GM12874 (cell line): ENCODE measurements around the gene ZNF783.

Source experiments
- CTCF ChIP-seq: IDR thresholded peaks from 2 replicates; pipeline ENCODE4 v1.5.1; 2011; ENCODE audit warnings: low read depth, mild to moderate bottlenecking, control low read depth, low read length, moderate library complexity; ENCODE audit not compliant: insufficient read depth

Gene ZNF783

DNA sequence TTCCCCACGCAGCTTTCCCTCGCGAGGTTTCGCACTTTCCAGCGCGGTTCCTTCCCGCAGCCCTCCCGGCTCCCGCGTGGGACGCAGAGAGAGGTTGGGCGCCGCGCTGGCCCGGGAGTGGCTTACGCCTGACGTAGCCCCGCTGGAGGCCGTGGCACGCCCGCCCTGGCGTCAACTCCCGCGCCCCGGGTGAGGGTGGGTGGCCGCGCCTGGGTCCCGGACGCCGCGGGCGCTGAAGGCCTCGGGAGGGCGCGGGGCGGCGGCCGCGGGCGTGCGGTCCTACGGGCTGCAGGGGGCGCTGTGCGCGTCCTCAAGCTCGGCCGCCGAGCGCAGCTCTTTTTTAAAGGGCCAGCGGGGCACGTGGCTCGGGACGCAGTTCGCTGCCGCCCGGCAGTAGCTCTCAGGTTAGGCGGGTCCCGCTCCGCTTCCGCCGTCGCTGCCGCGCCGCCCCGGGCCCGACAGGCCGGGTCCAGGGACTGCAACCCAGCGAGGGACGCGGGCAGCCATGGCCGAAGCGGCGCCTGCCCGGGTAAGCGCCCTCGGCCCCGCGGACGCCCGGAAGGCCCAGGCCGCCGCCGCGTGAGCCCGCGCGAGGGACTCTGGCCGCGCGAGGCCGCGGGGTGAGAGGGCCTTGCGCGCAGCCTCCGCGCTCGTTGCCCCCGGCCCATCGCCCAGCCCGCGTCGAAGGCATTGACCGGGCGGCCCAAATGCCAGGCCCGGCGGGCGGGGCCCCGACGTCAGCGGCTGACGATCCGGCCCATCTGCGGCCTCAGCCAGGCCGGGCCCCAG lies at the start of gene ZNF783:
ZNF783 (plus strand) TSS at position 368 of the 789 bp plus-strand sequence; CDS start at position 506, 138 bp downstream.
- peak; percentile 85 for TF ChIP-seq CTCF

DNA sequence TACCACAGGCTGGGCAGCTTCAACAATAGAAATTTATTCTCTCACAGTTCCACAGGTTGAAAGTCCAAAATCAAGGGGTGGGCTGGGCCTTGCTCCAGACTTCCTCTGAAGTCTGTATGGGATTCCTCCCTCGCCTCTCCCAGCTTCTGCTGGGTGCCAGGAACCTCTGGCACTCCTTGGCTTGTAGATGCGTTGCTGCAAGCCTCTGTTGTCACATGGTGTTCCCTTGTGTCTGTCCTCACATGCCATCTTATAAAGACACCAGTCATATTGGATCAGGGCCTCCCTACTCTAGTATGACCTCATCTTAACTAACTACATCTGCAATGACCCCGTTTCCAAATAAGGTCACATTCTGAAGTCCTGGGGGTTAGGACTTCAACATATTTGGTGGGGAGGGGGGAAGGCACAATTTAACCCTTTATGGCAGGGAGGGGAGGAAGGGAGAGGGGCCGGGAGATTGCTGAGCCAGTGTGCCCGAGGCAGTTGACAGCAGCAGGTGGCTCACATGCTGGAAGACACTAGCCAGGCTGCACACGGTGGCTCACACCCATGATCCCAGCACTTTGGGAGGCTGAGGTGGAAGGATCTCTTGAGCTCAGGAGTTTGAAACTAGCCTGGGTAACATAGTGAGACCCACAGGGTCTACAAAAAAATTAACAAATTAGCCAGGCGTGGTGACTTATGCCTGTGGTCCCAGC lies 47.8 kb upstream of the ZNF783 start:
- no peak for TF ChIP-seq CTCF

- no peak for TF ChIP-seq CTCF
These were observed 45.6 kb upstream of the ZNF783 start for GRCh38 chr7:149216402-149216801.

- TF ChIP-seq CTCF = no peak
These were observed 44.4 kb upstream of the ZNF783 start for GRCh38 chr7:149217570-149217969.

GRCh38 chr7:149218469-149219420 lies 43.3 kb upstream of the ZNF783 start:
- no peak for TF ChIP-seq CTCF

GRCh38 chr7:149220534-149220933 lies 41.5 kb upstream of the ZNF783 start:
- no peak for TF ChIP-seq CTCF

DNA sequence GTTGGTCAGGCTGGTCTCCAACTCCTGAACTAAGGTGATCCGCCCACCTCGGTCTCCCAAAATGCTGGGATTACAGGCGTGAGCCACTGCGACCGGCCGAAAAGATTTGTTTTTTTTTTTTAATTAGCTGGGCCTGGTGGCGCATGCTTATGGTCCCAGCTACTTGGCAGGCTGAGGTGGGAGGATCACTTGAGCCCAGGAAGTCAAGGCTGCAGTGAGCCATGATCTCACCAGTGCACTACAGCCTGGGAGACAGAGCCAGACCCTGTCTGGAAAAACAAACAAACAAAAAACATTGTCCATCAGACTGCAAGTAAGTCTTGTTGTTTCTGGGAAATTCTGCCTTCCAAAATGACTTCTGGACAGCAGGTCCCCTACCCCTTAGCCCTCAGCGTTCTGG lies 38.8 kb upstream of the ZNF783 start:
- no peak for TF ChIP-seq CTCF
